HepG2 (cell line): ENCODE data around the gene CYP27A1.

ENCODE experiments used
- E2F1 ChIP-seq: sonication (generic); formaldehyde crosslinking; IDR thresholded peaks from 2 replicates; pipeline ENCODE4 v1.5.0; 2020; ENCODE audit warnings: missing genetic modification reagents
- HDAC2 ChIP-seq: sonication (generic); formaldehyde crosslinking; IDR thresholded peaks from 2 replicates; pipeline ENCODE4 v1.4.0; 2020; ENCODE audit warnings: missing genetic modification reagents
- HNRNPH1 ChIP-seq: fragments of 200-400 bp; formaldehyde crosslinking; optimal IDR thresholded peaks from 2 replicates; pipeline ENCODE3; 2017; ENCODE audit warnings: mild to moderate bottlenecking, low read depth, low read length
- NCOA2 ChIP-seq: sonication (generic); formaldehyde crosslinking; IDR thresholded peaks from 2 replicates; pipeline ENCODE4 v1.8.0; 2022; ENCODE audit warnings: inconsistent platforms
- NFIB ChIP-seq: sonication (generic); formaldehyde crosslinking; IDR thresholded peaks from 2 replicates; pipeline ENCODE4 v1.9.0; 2021; ENCODE audit warnings: missing genetic modification reagents, mild to moderate bottlenecking, borderline replicate concordance
- RAD21 ChIP-seq: fragments of 450-650 bp; formaldehyde crosslinking; IDR thresholded peaks from 2 replicates; pipeline ENCODE4 v1.5.0; 2020; ENCODE audit warnings: mild to moderate bottlenecking
- REST ChIP-seq, 2 experiments: IDR thresholded peaks; 2 replicates each; pipeline ENCODE4 v1.6.1; 2011 to 2012; ENCODE audit warnings: low read length in 2 of 2, borderline replicate concordance in 1 of 2, low read depth in 1 of 2, mild to moderate bottlenecking in 1 of 2, moderate library complexity in 1 of 2
- TF ChIP-seq, protein P1 (sequence below): sonication (generic); formaldehyde crosslinking; IDR thresholded peaks from 2 replicates; pipeline ENCODE4 v1.5.0; 2020; ENCODE audit warnings: mild to moderate bottlenecking, missing genetic modification reagents, moderate library complexity
- TF ChIP-seq, protein P2 (sequence below): sonication (generic); formaldehyde crosslinking; IDR thresholded peaks from 2 replicates; pipeline ENCODE4 v1.4.0; 2020; ENCODE audit warnings: low read depth, missing genetic modification reagents

DNA sequence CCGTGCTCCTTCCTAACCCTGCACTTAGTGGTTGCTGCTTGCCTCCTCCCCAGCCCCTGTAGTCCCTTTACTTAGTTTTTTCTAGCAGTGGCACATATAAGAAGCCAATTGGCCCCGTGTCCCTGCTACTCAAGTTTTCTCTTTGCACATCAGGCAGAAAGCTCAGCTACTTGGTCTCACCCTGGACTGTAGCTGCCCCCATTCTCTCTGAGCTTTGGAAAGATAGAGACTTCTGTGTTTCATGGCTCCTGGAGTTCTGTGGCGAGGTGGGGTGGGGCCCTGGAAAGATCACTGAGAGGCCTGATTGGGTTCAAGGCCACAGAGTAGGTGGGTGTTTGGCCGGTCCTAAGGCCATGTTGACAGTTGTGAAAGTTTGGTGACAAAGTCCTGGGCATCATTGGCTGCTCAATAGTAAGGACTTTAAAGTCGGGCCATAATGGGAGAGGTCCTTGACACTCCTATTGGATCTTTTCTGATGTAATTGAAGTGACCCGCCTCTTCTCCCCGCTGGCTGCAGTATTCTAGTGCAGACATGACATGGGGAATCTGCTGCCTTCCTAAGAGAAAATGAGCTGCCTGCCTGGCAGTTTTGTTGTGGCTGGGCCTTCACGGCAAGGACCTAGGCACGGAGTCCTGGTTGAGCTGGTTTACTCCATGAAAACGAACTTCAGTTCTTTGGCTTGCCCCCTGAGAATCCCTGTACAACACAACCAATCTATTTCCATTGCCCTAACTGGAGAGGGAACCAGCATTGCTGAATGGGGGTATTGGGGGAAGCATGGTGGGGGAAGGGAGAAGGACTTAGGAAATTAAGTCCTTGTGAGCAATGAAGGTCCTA, 26.2 kb upstream of the CYP27A1 start:
- TF ChIP-seq, protein P1, sequence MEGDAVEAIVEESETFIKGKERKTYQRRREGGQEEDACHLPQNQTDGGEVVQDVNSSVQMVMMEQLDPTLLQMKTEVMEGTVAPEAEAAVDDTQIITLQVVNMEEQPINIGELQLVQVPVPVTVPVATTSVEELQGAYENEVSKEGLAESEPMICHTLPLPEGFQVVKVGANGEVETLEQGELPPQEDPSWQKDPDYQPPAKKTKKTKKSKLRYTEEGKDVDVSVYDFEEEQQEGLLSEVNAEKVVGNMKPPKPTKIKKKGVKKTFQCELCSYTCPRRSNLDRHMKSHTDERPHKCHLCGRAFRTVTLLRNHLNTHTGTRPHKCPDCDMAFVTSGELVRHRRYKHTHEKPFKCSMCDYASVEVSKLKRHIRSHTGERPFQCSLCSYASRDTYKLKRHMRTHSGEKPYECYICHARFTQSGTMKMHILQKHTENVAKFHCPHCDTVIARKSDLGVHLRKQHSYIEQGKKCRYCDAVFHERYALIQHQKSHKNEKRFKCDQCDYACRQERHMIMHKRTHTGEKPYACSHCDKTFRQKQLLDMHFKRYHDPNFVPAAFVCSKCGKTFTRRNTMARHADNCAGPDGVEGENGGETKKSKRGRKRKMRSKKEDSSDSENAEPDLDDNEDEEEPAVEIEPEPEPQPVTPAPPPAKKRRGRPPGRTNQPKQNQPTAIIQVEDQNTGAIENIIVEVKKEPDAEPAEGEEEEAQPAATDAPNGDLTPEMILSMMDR, result no peak; the same call in 1 of the 2 replicates
- TF ChIP-seq, protein P2, sequence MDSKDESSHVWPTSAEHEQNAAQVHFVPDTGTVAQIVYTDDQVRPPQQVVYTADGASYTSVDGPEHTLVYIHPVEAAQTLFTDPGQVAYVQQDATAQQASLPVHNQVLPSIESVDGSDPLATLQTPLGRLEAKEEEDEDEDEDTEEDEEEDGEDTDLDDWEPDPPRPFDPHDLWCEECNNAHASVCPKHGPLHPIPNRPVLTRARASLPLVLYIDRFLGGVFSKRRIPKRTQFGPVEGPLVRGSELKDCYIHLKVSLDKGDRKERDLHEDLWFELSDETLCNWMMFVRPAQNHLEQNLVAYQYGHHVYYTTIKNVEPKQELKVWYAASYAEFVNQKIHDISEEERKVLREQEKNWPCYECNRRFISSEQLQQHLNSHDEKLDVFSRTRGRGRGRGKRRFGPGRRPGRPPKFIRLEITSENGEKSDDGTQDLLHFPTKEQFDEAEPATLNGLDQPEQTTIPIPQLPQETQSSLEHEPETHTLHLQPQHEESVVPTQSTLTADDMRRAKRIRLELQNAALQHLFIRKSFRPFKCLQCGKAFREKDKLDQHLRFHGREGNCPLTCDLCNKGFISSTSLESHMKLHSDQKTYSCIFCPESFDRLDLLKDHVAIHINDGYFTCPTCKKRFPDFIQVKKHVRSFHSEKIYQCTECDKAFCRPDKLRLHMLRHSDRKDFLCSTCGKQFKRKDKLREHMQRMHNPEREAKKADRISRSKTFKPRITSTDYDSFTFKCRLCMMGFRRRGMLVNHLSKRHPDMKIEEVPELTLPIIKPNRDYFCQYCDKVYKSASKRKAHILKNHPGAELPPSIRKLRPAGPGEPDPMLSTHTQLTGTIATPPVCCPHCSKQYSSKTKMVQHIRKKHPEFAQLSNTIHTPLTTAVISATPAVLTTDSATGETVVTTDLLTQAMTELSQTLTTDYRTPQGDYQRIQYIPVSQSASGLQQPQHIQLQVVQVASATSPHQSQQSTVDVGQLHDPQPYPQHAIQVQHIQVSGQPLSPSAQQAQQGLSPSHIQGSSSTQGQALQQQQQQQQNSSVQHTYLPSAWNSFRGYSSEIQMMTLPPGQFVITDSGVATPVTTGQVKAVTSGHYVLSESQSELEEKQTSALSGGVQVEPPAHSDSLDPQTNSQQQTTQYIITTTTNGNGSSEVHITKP, result peak; percentile 88
- peak; percentile 10; the same call in 1 of the 2 replicates for TF ChIP-seq NFIB (CRISPR knock-in tag)
- peak; percentile 98 for TF ChIP-seq HDAC2 (CRISPR knock-in tag)
- peak; percentile 99 for TF ChIP-seq NCOA2
- no peak for TF ChIP-seq HNRNPH1
- peak; percentile 67 for TF ChIP-seq RAD21
- peak in 1 of 2 experiments; percentile 79; a peak in 1 of 4 replicates for TF ChIP-seq REST (IDR thresholded peaks at IDR 0.05; ENCODE audit: borderline replicate concordance in 1 of 2, low read depth in 1 of 2, low read length in 2 of 2)
- TF ChIP-seq E2F1, result peak; percentile 48; the same call in 1 of the 2 replicates
